ENCODE data around the gene BUD13. TPM values are rescaled to one million over a fixed set of nuclear protein-coding genes. Genes with fewer than 3 reads are reported as not detected.
"Not testable (repeated sequence)": the region's sequence is repeated elsewhere in the genome, so short reads cannot be mapped to it uniquely, and the experiment has no call there.

The BUD13 gene
- total RNA-seq, 3 donors from 2014 or later = 9.9 to 19.8 (median 15.1) TPM

- no peaks in the 10 kb centered on the region for H3K27me3 ChIP-seq
- peaks cover 5 to 7% of the 10 kb centered on the region in 2 donors for H3K4me1 ChIP-seq
- no peaks in the 10 kb centered on the region for H3K9me3 ChIP-seq
- peak overlapping the region; percentile 93 to 98 for H3K27ac ChIP-seq
- TF ChIP-seq POLR2A (IDR thresholded peaks at IDR 0.05) (no peak), POLR2AphosphoS5 (IDR thresholded peaks at IDR 0.05) (no peak), CTCF (IDR thresholded peaks at IDR 0.05) (no peak)
- intact Hi-C loops (cut with DNase I; ENCODE audit: low total_unique reads) = no loop called here
- H3K4me3 ChIP-seq = peak overlapping the region; percentile 77 to 99 (median 92)
- no peak for DNase-seq (ENCODE audit: low spot score in 2 of 2)
- H3K36me3 ChIP-seq = no peaks in the 10 kb centered on the region
These were observed 663 bp upstream of the BUD13 start for GRCh38 chr11:116773203-116774097.

GRCh38 chr11:116771935-116772334, 852 bp downstream of the BUD13 start:
- H3K36me3 ChIP-seq = no peaks in the 10 kb centered on the region
- H3K27ac ChIP-seq = peak overlapping the region in 1 of 2 donors; percentile 93
- H3K4me3 ChIP-seq = peak overlapping the region; percentile 77 to 99 (median 92)
- no peak for DNase-seq (ENCODE audit: low spot score in 2 of 2)
- peaks cover 5 to 7% of the 10 kb centered on the region in 2 donors for H3K4me1 ChIP-seq
- H3K9me3 ChIP-seq = no peaks in the 10 kb centered on the region
- no peaks in the 10 kb centered on the region for H3K27me3 ChIP-seq
- intact Hi-C loops (cut with DNase I; ENCODE audit: low total_unique reads) = no loop called here
- TF ChIP-seq CTCF (IDR thresholded peaks at IDR 0.05) = no peak
- no peak for TF ChIP-seq POLR2AphosphoS5 (IDR thresholded peaks at IDR 0.05)
- TF ChIP-seq POLR2A (IDR thresholded peaks at IDR 0.05) = no peak

- Histone ChIP-seq H3K27ac (no peak overlapping the region), H3K36me3 (peaks cover 26% of the 10 kb centered on the region), H3K4me3 (no peak overlapping the region), H3K27me3 (no peaks in the 10 kb centered on the region), H3K4me1 (no peaks in the 10 kb centered on the region), H3K9me3 (no peaks in the 10 kb centered on the region)
- no peak for TF ChIP-seq POLR2AphosphoS5 (IDR thresholded peaks at IDR 0.05)
- TF ChIP-seq CTCF (IDR thresholded peaks at IDR 0.05) = no peak
- no peak for TF ChIP-seq POLR2A (IDR thresholded peaks at IDR 0.05)
- no peak for DNase-seq (ENCODE audit: low spot score in 2 of 2)
- intact Hi-C loops (cut with DNase I; ENCODE audit: low total_unique reads) = no loop called here
These were observed 10.7 kb downstream of the BUD13 start for GRCh38 chr11:116762132-116762531.

- intact Hi-C loops (cut with DNase I; ENCODE audit: low total_unique reads); H3K9me3 ChIP-seq; H3K4me1 ChIP-seq; H3K4me3 ChIP-seq; H3K27ac ChIP-seq; DNase-seq (ENCODE audit: low spot score in 2 of 2); H3K27me3 ChIP-seq: not testable (repeated sequence)
- peaks cover 17% of the 10 kb centered on the region for H3K36me3 ChIP-seq
These were observed 16.7 kb downstream of the BUD13 start for GRCh38 chr11:116756044-116756443.

GRCh38 chr11:116750070-116750718, 22.6 kb downstream of the BUD13 start:
- TF ChIP-seq CTCF (IDR thresholded peaks at IDR 0.05) (no peak), POLR2A (IDR thresholded peaks at IDR 0.05) (no peak), POLR2AphosphoS5 (IDR thresholded peaks at IDR 0.05) (no peak)
- no peak for DNase-seq (ENCODE audit: low spot score in 2 of 2)
- no peaks in the 10 kb centered on the region for H3K36me3 ChIP-seq
- no peak overlapping the region for H3K27ac ChIP-seq
- intact Hi-C loops (cut with DNase I; ENCODE audit: low total_unique reads) = no loop called here
- H3K27me3 ChIP-seq = no peaks in the 10 kb centered on the region
- H3K9me3 ChIP-seq = no peaks in the 10 kb centered on the region
- no peaks in the 10 kb centered on the region for H3K4me1 ChIP-seq
- H3K4me3 ChIP-seq = no peak overlapping the region

Data from breast epithelium (tissue), 4 donors.